Measurements from ENCODE around the gene ARHGEF16.

DNA sequence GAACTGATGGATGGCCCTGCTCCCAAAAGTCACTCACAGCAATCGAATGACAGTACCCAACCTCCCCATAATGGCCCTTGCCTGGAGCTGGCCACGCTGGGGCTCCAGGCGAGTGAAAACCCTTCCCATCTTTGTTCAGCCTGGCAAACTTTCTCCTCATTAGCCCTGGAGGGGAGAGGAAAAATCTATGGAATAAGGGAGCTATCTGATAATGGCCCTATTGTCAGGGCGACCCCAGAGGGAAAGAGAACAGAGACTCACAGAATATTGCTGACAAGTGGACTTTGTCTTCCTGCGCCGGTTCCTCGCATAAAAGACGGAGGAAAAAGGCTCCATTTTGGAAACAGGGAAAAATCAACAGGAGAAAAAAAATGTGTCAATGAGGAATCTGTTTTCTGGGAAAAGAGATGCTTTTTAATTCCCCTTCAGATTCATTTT is 13.0 kb upstream of the ARHGEF16 start:
- TF ChIP-seq CTCF (IDR thresholded peaks at IDR 0.05) (no peak), POLR2A (IDR thresholded peaks at IDR 0.05) (no peak)

All from breast epithelium (tissue), 3 donors.